ENCODE data around the gene ADGRL3.

The ADGRL3 gene

GRCh38 chr4:61277785-61278760 lies 77.9 kb downstream of the ADGRL3 start:
- no peak for DNase-seq (ENCODE audit: low read depth in 3 of 3)

GRCh38 chr4:61292322-61292721 lies 92.2 kb downstream of the ADGRL3 start:
- DNase-seq (ENCODE audit: low read depth in 3 of 3): no peak

- DNase-seq (ENCODE audit: low read depth in 3 of 3): no peak
Measured at GRCh38 chr4:61293707-61294400, 93.7 kb downstream of the ADGRL3 start.

GRCh38 chr4:61294936-61295335 lies 94.8 kb downstream of the ADGRL3 start:
- no peak for DNase-seq (ENCODE audit: low read depth in 3 of 3)

- DNase-seq (ENCODE audit: low read depth in 3 of 3): no peak
Measured at GRCh38 chr4:61296144-61296543, 96.0 kb downstream of the ADGRL3 start.

- no peak for DNase-seq (ENCODE audit: low read depth in 3 of 3)
Measured at GRCh38 chr4:61298178-61298740, 98.1 kb downstream of the ADGRL3 start.

- no peak for DNase-seq (ENCODE audit: low read depth in 3 of 3)
Measured at GRCh38 chr4:61299316-61299715, 99.2 kb downstream of the ADGRL3 start.

GRCh38 chr4:61300266-61300844 lies 100.2 kb downstream of the ADGRL3 start:
- DNase-seq (ENCODE audit: low read depth in 3 of 3): no peak

- no peak for DNase-seq (ENCODE audit: low read depth in 3 of 3)
Measured at GRCh38 chr4:61301271-61301670, 101.1 kb downstream of the ADGRL3 start.

GRCh38 chr4:61308033-61308432 lies 107.9 kb downstream of the ADGRL3 start:
- no peak for DNase-seq (ENCODE audit: low read depth in 3 of 3)

GRCh38 chr4:61309616-61310015 lies 109.5 kb downstream of the ADGRL3 start:
- DNase-seq (ENCODE audit: low read depth in 3 of 3): no peak

- no peak for DNase-seq (ENCODE audit: low read depth in 3 of 3)
Measured at GRCh38 chr4:61312526-61312925, 112.4 kb downstream of the ADGRL3 start.

GRCh38 chr4:61318431-61318830 lies 118.3 kb downstream of the ADGRL3 start:
- DNase-seq (ENCODE audit: low read depth in 3 of 3): no peak

GRCh38 chr4:61319156-61319555 lies 119.0 kb downstream of the ADGRL3 start:
- no peak for DNase-seq (ENCODE audit: low read depth in 3 of 3)

- DNase-seq (ENCODE audit: low read depth in 3 of 3): no peak
Measured at GRCh38 chr4:61320154-61320553, 120.0 kb downstream of the ADGRL3 start.

GRCh38 chr4:61320631-61321030 lies 120.5 kb downstream of the ADGRL3 start:
- no peak for DNase-seq (ENCODE audit: low read depth in 3 of 3)

GRCh38 chr4:61332693-61333092 lies 132.6 kb downstream of the ADGRL3 start:
- DNase-seq (ENCODE audit: low read depth in 3 of 3): no peak

- DNase-seq (ENCODE audit: low read depth in 3 of 3): no peak
Measured at GRCh38 chr4:61333490-61333889, 133.4 kb downstream of the ADGRL3 start.

GRCh38 chr4:61335241-61335763 lies 135.2 kb downstream of the ADGRL3 start:
- no peak for DNase-seq (ENCODE audit: low read depth in 3 of 3)

GRCh38 chr4:61336488-61336887 lies 136.4 kb downstream of the ADGRL3 start:
- DNase-seq (ENCODE audit: low read depth in 3 of 3): no peak

- DNase-seq (ENCODE audit: low read depth in 3 of 3): no peak
Measured at GRCh38 chr4:61336916-61337315, 136.8 kb downstream of the ADGRL3 start.

- no peak for DNase-seq (ENCODE audit: low read depth in 3 of 3)
Measured at GRCh38 chr4:61342061-61342460, 141.9 kb downstream of the ADGRL3 start.

Data from stimulated activated CD4-positive, alpha-beta T cell treated with anti-CD3 and anti-CD28 coated beads, TNF-alpha, amount 100 ng/mL, for 48 hours (primary cell).